ENCODE results near the gene ZBTB38.

ZBTB38 gene

DNA sequence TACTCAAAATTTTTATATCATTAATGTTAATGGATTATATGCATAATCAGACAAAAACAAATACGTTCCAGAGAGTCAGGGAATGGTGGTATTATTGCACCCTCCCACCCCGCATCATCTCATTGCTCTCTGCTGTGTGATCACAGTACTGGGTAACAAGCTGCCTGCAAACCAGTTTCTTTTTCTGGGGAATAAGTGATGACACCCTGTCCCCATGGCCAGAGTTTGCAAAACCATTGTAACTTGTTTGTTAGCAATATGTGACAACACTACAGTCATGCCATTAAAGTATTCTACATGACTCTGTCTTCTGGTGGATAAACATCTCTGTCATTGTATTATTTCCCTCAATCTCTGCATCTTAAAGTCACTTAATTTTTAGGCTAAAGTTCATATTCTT, 39.5 kb downstream of the ZBTB38 start:
- no peak for DNase-seq

- no peak for DNase-seq
These were observed 40.3 kb downstream of the ZBTB38 start for GRCh38 chr3:141408596-141408995.

GRCh38 chr3:141409940-141410241, 41.6 kb downstream of the ZBTB38 start:
- DNase-seq = no peak

GRCh38 chr3:141410408-141410807, 42.1 kb downstream of the ZBTB38 start:
- peak; percentile 65 for DNase-seq

DNA sequence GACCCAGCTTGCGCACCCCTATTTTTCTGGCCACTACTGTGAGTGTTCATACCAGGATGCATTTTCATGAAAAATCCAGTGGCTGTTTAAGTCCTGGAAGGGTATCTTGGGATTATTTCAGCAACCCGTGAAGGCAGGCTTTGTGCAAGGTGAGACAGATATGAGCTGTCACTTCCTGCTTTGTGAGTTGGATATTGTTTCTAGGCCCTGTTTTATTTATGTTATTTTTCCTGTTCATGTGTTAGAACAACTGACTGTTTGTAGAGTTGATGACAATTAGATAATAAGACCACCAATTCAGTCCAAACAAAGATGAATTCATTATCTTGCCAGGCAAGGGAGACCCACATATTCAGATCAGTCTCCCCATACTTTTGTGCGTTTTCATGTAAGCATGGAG, 42.5 kb downstream of the ZBTB38 start:
- DNase-seq = no peak

GRCh38 chr3:141411251-141411771, 43.0 kb downstream of the ZBTB38 start:
- DNase-seq = no peak

DNA sequence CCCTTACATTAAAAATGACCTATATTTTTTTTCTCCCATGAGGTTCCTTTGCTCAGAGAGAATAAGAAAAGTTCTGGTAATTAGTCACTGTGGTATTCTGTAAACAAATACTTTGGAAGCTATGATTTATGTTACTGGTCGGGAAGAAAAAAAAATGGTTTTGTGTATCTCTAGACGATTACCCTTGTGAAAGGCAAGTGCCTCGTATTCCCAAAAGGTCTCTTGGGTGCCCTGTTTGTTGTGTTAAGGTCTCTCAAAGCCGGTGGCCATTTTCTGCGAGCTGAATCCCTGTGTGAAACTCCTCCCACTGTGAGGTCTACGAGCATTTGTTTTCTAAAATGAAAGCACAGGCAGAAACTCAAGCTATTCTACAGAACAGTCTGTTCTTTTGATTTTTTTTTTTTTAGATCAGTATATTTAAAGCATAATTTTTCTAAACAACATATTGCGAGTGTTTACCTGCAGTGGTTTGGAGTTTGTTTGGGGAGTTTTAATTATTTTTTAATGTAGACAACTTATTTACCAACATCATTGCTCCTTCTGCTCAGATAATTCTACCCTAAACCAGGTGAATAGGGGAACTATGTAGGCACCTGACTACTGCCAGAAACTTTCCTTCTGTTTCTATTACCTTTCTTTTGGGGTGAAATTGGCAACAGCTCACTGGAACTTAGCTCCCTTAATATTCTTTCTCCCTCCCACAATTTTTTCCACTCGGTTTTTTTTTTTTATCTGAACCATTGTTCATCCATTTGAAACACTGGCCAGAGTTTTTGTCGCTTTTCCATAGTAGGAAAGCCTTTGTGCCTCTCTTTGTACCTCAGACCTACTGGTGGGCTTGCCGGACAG, 44.0 kb downstream of the ZBTB38 start:
- peak; percentile 74 for DNase-seq

- peak; percentile 80 for DNase-seq
These were observed 44.6 kb downstream of the ZBTB38 start for GRCh38 chr3:141412936-141413354.

- DNase-seq = no peak
These were observed 45.1 kb downstream of the ZBTB38 start for GRCh38 chr3:141413391-141413790.

DNA sequence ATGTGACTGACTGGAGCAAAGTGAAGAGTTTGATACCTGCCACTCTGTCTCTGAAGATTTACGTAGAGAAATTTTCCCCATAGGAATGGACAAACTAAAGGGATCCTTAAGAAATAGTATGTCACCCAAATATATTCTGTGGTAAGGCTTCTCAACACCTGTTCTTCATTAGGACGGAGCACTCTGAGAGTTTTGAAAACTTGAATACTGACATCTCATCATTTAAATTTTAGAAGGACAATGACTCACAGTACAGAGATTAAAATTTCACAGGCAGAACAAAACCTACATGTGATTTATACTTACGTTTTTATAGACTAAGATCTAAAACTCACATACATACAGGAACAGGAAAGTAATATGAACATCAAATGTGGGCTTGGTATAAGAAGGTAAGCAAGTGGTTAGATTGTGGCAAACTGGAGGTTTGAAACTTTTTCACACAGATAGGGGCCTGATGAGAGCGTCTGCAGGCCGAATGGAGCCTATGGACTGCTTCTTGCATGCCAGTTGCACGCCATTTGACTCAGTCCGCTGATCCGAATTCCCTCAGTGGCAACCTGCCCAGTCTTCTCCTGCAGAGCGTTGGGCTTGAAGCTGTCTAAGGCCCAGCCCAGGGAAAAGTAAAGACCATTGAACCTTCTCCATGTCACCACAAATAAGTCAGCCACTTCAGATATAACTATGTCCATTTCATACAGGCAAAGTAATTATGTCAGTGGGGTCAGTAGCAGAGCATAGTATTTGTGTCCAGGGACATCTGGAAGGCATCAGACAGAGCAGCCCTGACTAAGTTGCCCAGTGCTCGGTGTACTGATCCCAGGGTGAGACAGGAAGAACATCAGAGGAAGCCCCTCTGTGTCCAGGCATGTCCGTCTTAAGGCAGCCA, 45.7 kb downstream of the ZBTB38 start:
- no peak for DNase-seq

GRCh38 chr3:141414800-141415462, 46.6 kb downstream of the ZBTB38 start:
- DNase-seq = no peak

GRCh38 chr3:141415953-141416352, 47.6 kb downstream of the ZBTB38 start:
- no peak for DNase-seq

All from NCI-H1092 (cell line).